ENCODE results near the gene ZBTB46. TPM values are rescaled to one million over a fixed set of nuclear protein-coding genes. Genes with fewer than 3 reads are reported as not detected.
"Not testable (repeated sequence)": the region's sequence is repeated elsewhere in the genome, so short reads cannot be mapped to it uniquely, and the experiment has no call there.

ZBTB46 gene
- total RNA-seq, 2 experiments from 2014 or later: 0.10 TPM; not detected in 1

GRCh38 chr20:63856098-63856511, 25.0 kb upstream of the ZBTB46 start:
- peaks cover 5% of the 10 kb centered on the region for H3K36me3 Mint-ChIP-seq (ENCODE audit: low read depth)
- no peak overlapping the region for H3K27ac Mint-ChIP-seq
- CTCF ChIA-PET: no interaction called here
- H3K27me3 Mint-ChIP-seq (ENCODE audit: low read depth): peaks cover 3% of the 10 kb centered on the region
- peaks cover 28% of the 10 kb centered on the region for H3K4me1 Mint-ChIP-seq (ENCODE audit: low read depth)
- POLR2A ChIA-PET: interaction anchor here (1.2 kb wide), 2 partner anchors 8 to 15 kb away, joined by 3 to 6 read pairs; no protein-coding TSS in a partner anchor
- no peak for ATAC-seq
- H3K4me3 Mint-ChIP-seq: no peak overlapping the region
- DNase-seq: no peak
- no peaks in the 10 kb centered on the region for H3K9me3 Mint-ChIP-seq (ENCODE audit: insufficient read depth)

GRCh38 chr20:63855363-63856097, 24.5 kb upstream of the ZBTB46 start:
- H3K4me3 Mint-ChIP-seq: no peak overlapping the region
- peaks cover 34% of the 10 kb centered on the region for H3K4me1 Mint-ChIP-seq (ENCODE audit: low read depth)
- no peak overlapping the region for H3K27ac Mint-ChIP-seq
- ATAC-seq: no peak
- H3K9me3 Mint-ChIP-seq (ENCODE audit: insufficient read depth): no peaks in the 10 kb centered on the region
- POLR2A ChIA-PET: interaction anchor here (1.2 kb wide), 2 partner anchors 8 to 15 kb away, joined by 3 to 6 read pairs; no protein-coding TSS in a partner anchor
- CTCF ChIA-PET: interaction anchor here (0.7 kb wide), 1 partner anchor 9 kb away, joined by 4 read pairs; the partner anchor contains the start of gene TPD52L2
- peaks cover 9% of the 10 kb centered on the region for H3K27me3 Mint-ChIP-seq (ENCODE audit: low read depth)
- peaks cover under 1% of the 10 kb centered on the region for H3K36me3 Mint-ChIP-seq (ENCODE audit: low read depth)
- DNase-seq: no peak

GRCh38 chr20:63854766-63855362, 23.8 kb upstream of the ZBTB46 start:
- POLR2A ChIA-PET: interaction anchor here (1.2 kb wide), 2 partner anchors 9 to 14 kb away, joined by 3 to 6 read pairs; no protein-coding TSS in a partner anchor
- CTCF ChIA-PET: interaction anchor here (0.7 to 1.3 kb wide), 2 partner anchors 10 to 118 kb away, joined by 3 to 4 read pairs; partner anchors contain the start of genes LIME1 and TPD52L2

GRCh38 chr20:63854069-63854765, 23.2 kb upstream of the ZBTB46 start:
- CTCF ChIA-PET: interaction anchor here (1.3 kb wide), 1 partner anchor 118 kb away, joined by 3 read pairs; the partner anchor contains the start of gene LIME1
- ATAC-seq: peak; percentile 25

More at GRCh38 chr20:63854766-63855362, 23.8 kb upstream of the ZBTB46 start:
- H3K9me3 Mint-ChIP-seq (ENCODE audit: insufficient read depth): no peaks in the 10 kb centered on the region
- H3K27me3 Mint-ChIP-seq (ENCODE audit: low read depth): peaks cover 9% of the 10 kb centered on the region
- H3K27ac Mint-ChIP-seq: no peak overlapping the region
- no peaks in the 10 kb centered on the region for H3K36me3 Mint-ChIP-seq (ENCODE audit: low read depth)
- ATAC-seq (no peak), DNase-seq (no peak)
- peaks cover 35% of the 10 kb centered on the region for H3K4me1 Mint-ChIP-seq (ENCODE audit: low read depth)
- H3K4me3 Mint-ChIP-seq: no peak overlapping the region

GRCh38 chr20:63853733-63854068, 22.6 kb upstream of the ZBTB46 start:
- ChIA-PET POLR2A (interaction anchor here (0.6 kb wide), 1 partner anchor 480 kb away, joined by 3 read pairs; no protein-coding TSS in a partner anchor), CTCF (interaction anchor here (1.3 kb wide), 1 partner anchor 117 kb away, joined by 3 read pairs; the partner anchor contains the start of gene LIME1)
- not testable (repeated sequence) for H3K27me3 Mint-ChIP-seq (ENCODE audit: low read depth); ATAC-seq; H3K4me3 Mint-ChIP-seq; DNase-seq; H3K9me3 Mint-ChIP-seq (ENCODE audit: insufficient read depth); H3K27ac Mint-ChIP-seq; H3K36me3 Mint-ChIP-seq (ENCODE audit: low read depth)
- peaks cover 25% of the 10 kb centered on the region for H3K4me1 Mint-ChIP-seq (ENCODE audit: low read depth)

More at GRCh38 chr20:63854069-63854765, 23.2 kb upstream of the ZBTB46 start:
- POLR2A ChIA-PET: no interaction called here
- no peaks in the 10 kb centered on the region for H3K9me3 Mint-ChIP-seq (ENCODE audit: insufficient read depth)
- H3K27ac Mint-ChIP-seq: no peak overlapping the region
- peaks cover 30% of the 10 kb centered on the region for H3K4me1 Mint-ChIP-seq (ENCODE audit: low read depth)
- no peak overlapping the region for H3K4me3 Mint-ChIP-seq
- no peaks in the 10 kb centered on the region for H3K36me3 Mint-ChIP-seq (ENCODE audit: low read depth)
- H3K27me3 Mint-ChIP-seq (ENCODE audit: low read depth): peaks cover 9% of the 10 kb centered on the region
- no peak for DNase-seq

- CTCF ChIA-PET: interaction anchor here (0.9 to 1.2 kb wide), 2 partner anchors 12 to 13 kb away, joined by 3 read pairs; partner anchors contain the start of gene TPD52L2
- not testable (repeated sequence) for H3K27ac Mint-ChIP-seq; DNase-seq; H3K4me3 Mint-ChIP-seq; H3K9me3 Mint-ChIP-seq (ENCODE audit: insufficient read depth); H3K36me3 Mint-ChIP-seq (ENCODE audit: low read depth); H3K27me3 Mint-ChIP-seq (ENCODE audit: low read depth); ATAC-seq
- H3K4me1 Mint-ChIP-seq (ENCODE audit: low read depth): peaks cover 17% of the 10 kb centered on the region
- POLR2A ChIA-PET: interaction anchor here (1.0 kb wide), 1 partner anchor 14 kb away, joined by 3 read pairs; no protein-coding TSS in a partner anchor
Measured at GRCh38 chr20:63851548-63851943, 20.5 kb upstream of the ZBTB46 start.

- peaks cover 11% of the 10 kb centered on the region for H3K27me3 Mint-ChIP-seq (ENCODE audit: low read depth)
- ChIA-PET CTCF (interaction anchor here (0.9 to 1.2 kb wide), 2 partner anchors 13 to 14 kb away, joined by 3 read pairs; partner anchors contain the start of gene TPD52L2), POLR2A (interaction anchor here (1.0 kb wide), 1 partner anchor 15 kb away, joined by 3 read pairs; no protein-coding TSS in a partner anchor)
- no peaks in the 10 kb centered on the region for H3K36me3 Mint-ChIP-seq (ENCODE audit: low read depth)
- H3K27ac Mint-ChIP-seq: no peak overlapping the region
- H3K4me1 Mint-ChIP-seq (ENCODE audit: low read depth): peaks cover 20% of the 10 kb centered on the region
- ATAC-seq: no peak
- no peaks in the 10 kb centered on the region for H3K9me3 Mint-ChIP-seq (ENCODE audit: insufficient read depth)
- H3K4me3 Mint-ChIP-seq: no peak overlapping the region
- no peak for DNase-seq
Measured at GRCh38 chr20:63850689-63851547, 19.9 kb upstream of the ZBTB46 start.

GRCh38 chr20:63848003-63848911, 17.2 kb upstream of the ZBTB46 start:
- H3K27ac Mint-ChIP-seq: no peak overlapping the region
- peaks cover 26% of the 10 kb centered on the region for H3K27me3 Mint-ChIP-seq (ENCODE audit: low read depth)
- H3K4me1 Mint-ChIP-seq (ENCODE audit: low read depth): peaks cover 37% of the 10 kb centered on the region
- CTCF ChIA-PET: interaction anchor here (1.0 to 1.1 kb wide), 2 partner anchors 16 to 141 kb away, joined by 3 to 4 read pairs; partner anchors contain the start of genes ARFRP1 and ZGPAT
- no peaks in the 10 kb centered on the region for H3K9me3 Mint-ChIP-seq (ENCODE audit: insufficient read depth)
- DNase-seq (no peak), ATAC-seq (no peak)
- POLR2A ChIA-PET: no interaction called here
- no peaks in the 10 kb centered on the region for H3K36me3 Mint-ChIP-seq (ENCODE audit: low read depth)
- no peak overlapping the region for H3K4me3 Mint-ChIP-seq

GRCh38 chr20:63847237-63848002, 16.4 kb upstream of the ZBTB46 start:
- ChIA-PET CTCF (interaction anchor here (1.0 to 1.1 kb wide), 2 partner anchors 16 to 140 kb away, joined by 3 to 4 read pairs; partner anchors contain the start of genes ARFRP1 and ZGPAT), POLR2A (no interaction called here)
- H3K4me1 Mint-ChIP-seq (ENCODE audit: low read depth): peaks cover 37% of the 10 kb centered on the region
- H3K4me3 Mint-ChIP-seq: no peak overlapping the region
- H3K27ac Mint-ChIP-seq: no peak overlapping the region
- H3K27me3 Mint-ChIP-seq (ENCODE audit: low read depth): peaks cover 28% of the 10 kb centered on the region
- no peaks in the 10 kb centered on the region for H3K36me3 Mint-ChIP-seq (ENCODE audit: low read depth)
- H3K9me3 Mint-ChIP-seq (ENCODE audit: insufficient read depth): no peaks in the 10 kb centered on the region
- peak; percentile 37 for DNase-seq
- no peak for ATAC-seq

GRCh38 chr20:63846888-63847236, 15.8 kb upstream of the ZBTB46 start:
- ATAC-seq: no peak
- H3K9me3 Mint-ChIP-seq (ENCODE audit: insufficient read depth): no peaks in the 10 kb centered on the region

More at GRCh38 chr20:63846888-63847236, 15.8 kb upstream of the ZBTB46 start:
- peaks cover 29% of the 10 kb centered on the region for H3K27me3 Mint-ChIP-seq (ENCODE audit: low read depth)
- ChIA-PET POLR2A (no interaction called here), CTCF (no interaction called here)
- H3K4me1 Mint-ChIP-seq (ENCODE audit: low read depth): peaks cover 40% of the 10 kb centered on the region
- no peak overlapping the region for H3K27ac Mint-ChIP-seq
- H3K36me3 Mint-ChIP-seq (ENCODE audit: low read depth): no peaks in the 10 kb centered on the region
- DNase-seq: no peak
- no peak overlapping the region for H3K4me3 Mint-ChIP-seq

Data from activated CD8-positive, alpha-beta T cell treated with anti-CD3 and anti-CD28 coated beads, Interleukin-2, amount 10 ng/mL, durations not matched to agents 7 days and 5 days (primary cell).